Testis (tissue), 2 donors: ENCODE results near the gene FUT1.

Experiments
- CTCF ChIP-seq, 3 experiments: fragments of 450-650 bp in 2 of 3; fragments of 200-600 bp in 1 of 3; sonication (generic) in 1 of 3; IDR thresholded peaks; one replicate each; pipeline ENCODE4 v1.5.1; 2016 to 2019; ENCODE audit warnings: antibody characterized with exemption in 3 of 3, mild to moderate bottlenecking in 2 of 3, moderate library complexity in 1 of 3
- POLR2A ChIP-seq: fragments of 450-650 bp; IDR thresholded peaks from one replicate; pipeline ENCODE4 v1.6.1; 2017; ENCODE audit warnings: antibody characterized with exemption, mild to moderate bottlenecking, moderate library complexity

- TF ChIP-seq CTCF (IDR thresholded peaks at IDR 0.05) (no peak), POLR2A (no peak)
These were observed 25.3 kb upstream of the FUT1 start for GRCh38 chr19:48777720-48778119.
